Natural killer cell (primary cell): Measurements from ENCODE around the gene ADGRV1. TPM values are rescaled to one million over a fixed set of nuclear protein-coding genes. Genes with fewer than 3 reads are reported as not detected.

Experiments used
- ATAC-seq, 3 donors: fragments of 150-1000 bp in 2 of 3; fragments of 200-7000 bp in 1 of 3; cut with Tn5 transposase; 1 replicate in 1 of 3; 2 replicates in 2 of 3; pipeline ENCODE4 v1.10.0; 2021; ENCODE audit warnings: mild to moderate bottlenecking in 2 of 3, moderate library complexity in 2 of 3
- DNase-seq, 2 donors: peaks; one replicate each; pipeline versions ENCODE4 v3.0.0 to v3.0.0-alpha.2; 2013 to 2021; ENCODE audit warnings: mixed read lengths in 1 of 2
- H3K27ac ChIP-seq: one replicate; pipeline ENCODE4 v1.5.1; 2013; ENCODE audit warnings: mild to moderate bottlenecking, low read length
- H3K27me3 ChIP-seq: one replicate; pipeline ENCODE4 v1.6.1; 2013; ENCODE audit warnings: low read length; ENCODE audit not compliant: control insufficient read depth, insufficient read depth
- H3K36me3 ChIP-seq: one replicate; pipeline ENCODE4 v1.6.1; 2013; ENCODE audit warnings: low read length; ENCODE audit not compliant: control insufficient read depth, insufficient read depth
- H3K4me1 ChIP-seq: one replicate; pipeline ENCODE4 v1.6.1; 2013; ENCODE audit warnings: low read length; ENCODE audit not compliant: control insufficient read depth, insufficient read depth
- H3K4me3 ChIP-seq: one replicate; pipeline ENCODE4 v1.5.1; 2013; ENCODE audit warnings: low read length
- H3K9me3 ChIP-seq: one replicate; pipeline ENCODE4 v1.6.1; 2013; ENCODE audit warnings: low read length; ENCODE audit not compliant: control insufficient read depth, insufficient read depth
- H3K27ac Mint-ChIP-seq, 2 donors: one replicate each; pipeline ENCODE4 v1.8.0; 2022; ENCODE audit warnings: mild to moderate bottlenecking in 2 of 2, mixed read lengths in 2 of 2, moderate library complexity in 1 of 2
- H3K27me3 Mint-ChIP-seq, 2 donors: one replicate each; pipeline ENCODE4 v1.8.0; 2022; ENCODE audit warnings: low read depth in 2 of 2, mixed read lengths in 2 of 2
- H3K36me3 Mint-ChIP-seq: one replicate; pipeline ENCODE4 v1.8.0; 2022; ENCODE audit warnings: mixed read lengths
- H3K4me1 Mint-ChIP-seq, 2 donors: one replicate each; pipeline ENCODE4 v1.8.0; 2022; ENCODE audit warnings: mixed read lengths in 2 of 2
- H3K4me3 Mint-ChIP-seq: one replicate; pipeline ENCODE4 v1.8.0; 2022; ENCODE audit warnings: mild to moderate bottlenecking, moderate library complexity, mixed read lengths
- H3K9me3 Mint-ChIP-seq, 2 donors: one replicate each; pipeline ENCODE4 v1.8.0; 2022; ENCODE audit warnings: mixed read lengths in 2 of 2
- CTCF ChIP-seq: fragments of 200-600 bp; IDR thresholded peaks from one replicate; pipeline ENCODE4 v1.8.0; 2022; ENCODE audit warnings: antibody characterized with exemption
- WGBS: methylation state at CpG from one replicate; pipeline ENCODE4 v1.1.7; 2013; ENCODE audit warnings: missing lambda C conversion rate; ENCODE audit not compliant: insufficient coverage; 5-methylcytosine and 5-hydroxymethylcytosine counted together
- intact Hi-C: fragments of 100-400 bp; cut with micrococcal nuclease; formaldehyde crosslinking; loops from one replicate; pipeline ENCODE4 v1.14.2; 2022
- total RNA-seq, 4 donors: library from RNA; stranded (reverse); fragments of 120-200 nt in 1 of 4; gene quantifications; one replicate each; pipeline versions ENCODE4 v1.2.3 to v1.2.4, GENCODE V29; 2013 to 2022

ADGRV1 gene
- total RNA-seq, 3 donors from 2014 or later (not counting 1 experiment from before 2014, with no cell fraction given): 0.50 to 0.71 TPM; not detected in 1

- H3K27ac Mint-ChIP-seq: no peak overlapping the region
- no peaks in the 10 kb centered on the region for H3K4me1 Mint-ChIP-seq
- H3K36me3 Mint-ChIP-seq: no peaks in the 10 kb centered on the region
- Histone ChIP-seq H3K27ac (no peak overlapping the region), H3K4me3 (no peak overlapping the region), H3K36me3 (no peaks in the 10 kb centered on the region), H3K4me1 (no peaks in the 10 kb centered on the region), H3K27me3 (no peaks in the 10 kb centered on the region), H3K9me3 (no peaks in the 10 kb centered on the region)
- no peak overlapping the region for H3K4me3 Mint-ChIP-seq
- DNase-seq (no peak), ATAC-seq (no peak)
- intact Hi-C loops: no loop called here
- WGBS: 25% methylated on average over 1 of the region's 2 CpGs
- H3K27me3 Mint-ChIP-seq: peaks cover 0 to 19% of the 10 kb centered on the region in 2 donors
- no peak for TF ChIP-seq CTCF
- no peaks in the 10 kb centered on the region for H3K9me3 Mint-ChIP-seq
Observed at GRCh38 chr5:90606539-90606938, 47.9 kb downstream of the ADGRV1 start.

DNA sequence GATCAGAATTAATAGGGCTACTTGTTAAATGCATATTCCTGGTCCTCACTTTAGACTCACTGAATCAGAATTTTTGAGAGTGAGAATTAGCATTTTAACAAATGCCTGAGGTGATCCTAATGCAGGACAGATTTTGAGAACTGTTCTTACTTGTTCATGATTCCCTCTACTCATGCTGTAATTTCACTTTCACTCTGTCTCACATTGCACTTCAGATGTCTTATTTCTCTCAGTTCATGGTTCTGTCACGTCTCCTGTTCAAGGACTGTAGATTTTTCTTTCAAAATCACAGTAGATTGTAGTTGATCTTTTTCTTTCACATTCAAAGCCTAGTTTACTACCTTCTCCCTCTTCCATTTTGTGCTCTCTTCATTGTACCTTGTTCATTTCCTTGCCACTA, 54.3 kb downstream of the ADGRV1 start:
- no peaks in the 10 kb centered on the region for H3K4me1 ChIP-seq
- no peak for DNase-seq
- H3K27me3 ChIP-seq: no peaks in the 10 kb centered on the region
- ATAC-seq: no peak
- H3K9me3 ChIP-seq: no peaks in the 10 kb centered on the region
- H3K36me3 Mint-ChIP-seq: no peaks in the 10 kb centered on the region
- intact Hi-C loops: no loop called here
- no peaks in the 10 kb centered on the region for H3K36me3 ChIP-seq
- H3K27ac ChIP-seq: no peak overlapping the region
- H3K4me3 Mint-ChIP-seq: no peak overlapping the region
- no peak overlapping the region for H3K27ac Mint-ChIP-seq
- TF ChIP-seq CTCF: no peak
- no peaks in the 10 kb centered on the region for H3K4me1 Mint-ChIP-seq
- whole genome bisulfite sequencing: 0% methylated on average over 1 of the region's 1 CpG
- H3K27me3 Mint-ChIP-seq: peaks cover 0 to 5% of the 10 kb centered on the region in 2 donors
- H3K4me3 ChIP-seq: no peak overlapping the region
- peaks cover 0 to 2% of the 10 kb centered on the region in 2 donors for H3K9me3 Mint-ChIP-seq

DNA sequence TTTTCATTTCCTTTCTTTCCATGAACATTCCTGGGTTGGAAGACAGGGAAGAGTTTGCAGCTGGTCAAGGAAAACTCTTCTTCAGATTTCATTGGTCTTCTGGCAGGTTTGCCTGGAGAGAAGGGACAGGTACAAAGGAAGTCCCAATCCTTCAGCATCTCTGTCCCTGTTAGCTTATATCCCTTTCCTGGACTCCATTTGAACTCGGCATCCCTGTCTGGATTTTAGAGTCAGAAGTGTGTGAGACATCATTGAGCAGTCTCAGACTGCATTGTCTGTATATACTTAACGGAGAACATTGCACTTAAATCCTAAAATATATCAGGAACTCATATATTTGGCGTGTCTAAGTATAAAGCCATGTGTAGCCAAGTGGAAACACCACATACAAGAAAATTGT, 54.9 kb downstream of the ADGRV1 start:
- DNase-seq (no peak), ATAC-seq (no peak)
- Mint-ChIP-seq H3K27me3 (peaks cover 0 to 5% of the 10 kb centered on the region in 2 donors), H3K4me3 (no peak overlapping the region), H3K9me3 (peaks cover 0 to 2% of the 10 kb centered on the region in 2 donors), H3K36me3 (no peaks in the 10 kb centered on the region), H3K4me1 (no peaks in the 10 kb centered on the region), H3K27ac (no peak overlapping the region)
- intact Hi-C loops: no loop called here
- Histone ChIP-seq H3K27me3 (no peaks in the 10 kb centered on the region), H3K9me3 (no peaks in the 10 kb centered on the region), H3K27ac (no peak overlapping the region), H3K4me1 (no peaks in the 10 kb centered on the region), H3K36me3 (no peaks in the 10 kb centered on the region), H3K4me3 (no peak overlapping the region)
- 75% methylated on average over 1 of the region's 3 CpGs for WGBS
- TF ChIP-seq CTCF: no peak

DNA sequence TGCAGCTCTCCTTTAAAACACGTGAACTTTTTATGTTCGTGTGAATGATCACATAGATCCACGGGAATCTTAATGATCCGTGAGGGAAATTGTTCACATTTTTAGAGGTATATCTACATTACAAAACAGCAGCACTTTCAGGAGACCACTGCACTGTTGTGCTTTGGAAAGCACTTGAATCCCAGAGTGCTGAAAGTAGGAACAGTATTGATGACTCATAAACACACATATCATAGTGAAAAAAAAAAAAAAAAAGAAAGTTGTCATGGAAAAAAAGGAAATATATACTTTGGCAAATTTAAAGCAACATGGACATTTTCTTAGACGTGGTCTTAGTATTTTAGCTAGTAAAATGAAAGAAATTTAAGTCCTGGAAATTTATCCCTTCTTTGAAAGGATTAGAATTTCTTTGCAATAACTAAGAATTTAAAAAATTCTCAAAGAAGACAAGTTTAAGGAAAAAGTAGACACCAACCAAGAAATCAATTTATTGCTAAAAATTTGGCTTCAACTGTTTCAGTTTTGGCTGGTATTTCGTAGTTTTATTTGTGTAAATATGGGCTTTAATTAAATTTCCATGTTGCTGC, 55.4 kb downstream of the ADGRV1 start:
- TF ChIP-seq CTCF: no peak
- Histone ChIP-seq H3K4me1 (no peaks in the 10 kb centered on the region), H3K9me3 (no peaks in the 10 kb centered on the region), H3K36me3 (no peaks in the 10 kb centered on the region), H3K27me3 (no peaks in the 10 kb centered on the region), H3K4me3 (no peak overlapping the region), H3K27ac (no peak overlapping the region)
- DNase-seq: no peak
- Mint-ChIP-seq H3K4me1 (no peaks in the 10 kb centered on the region), H3K4me3 (no peak overlapping the region), H3K27me3 (peaks cover 0 to 5% of the 10 kb centered on the region in 2 donors), H3K9me3 (peaks cover 0 to 2% of the 10 kb centered on the region in 2 donors), H3K36me3 (no peaks in the 10 kb centered on the region), H3K27ac (no peak overlapping the region)
- 90% methylated on average over 4 of the region's 6 CpGs for WGBS
- intact Hi-C loops: no loop called here
- no peak for ATAC-seq
